WERI-Rb-1 (cell line): ENCODE results near the gene FAM149B1.
"Not testable (repeated sequence)": the region's sequence is repeated elsewhere in the genome, so short reads cannot be mapped to it uniquely, and the experiment has no call there.

Source experiments
- DNase-seq: peaks from one replicate; pipeline ENCODE4 v3.0.0-alpha.2; 2020
- H3K27ac ChIP-seq: fragments of 250-450 bp; sonication (Bioruptor Pico); 2 replicates; pipeline ENCODE4 v1.5.1; 2020; ENCODE audit warnings: mild to moderate bottlenecking, moderate library complexity
- H3K27me3 ChIP-seq: fragments of 250-450 bp; sonication (Bioruptor Pico); 2 replicates; pipeline ENCODE4 v1.5.1; 2021; ENCODE audit warnings: mild to moderate bottlenecking, low read depth, moderate library complexity; ENCODE audit not compliant: insufficient read depth, severe bottlenecking
- H3K36me3 ChIP-seq: fragments of 250-450 bp; sonication (Bioruptor Pico); 2 replicates; pipeline ENCODE4 v1.5.1; 2020; ENCODE audit warnings: mild to moderate bottlenecking, moderate library complexity
- H3K4me3 ChIP-seq: 2 replicates; pipeline ENCODE4 v1.5.1; 2011; ENCODE audit warnings: low read depth, mild to moderate bottlenecking, control low read depth, low read length
- H3K9me3 ChIP-seq: fragments of 250-450 bp; sonication (Bioruptor Pico); 2 replicates; pipeline ENCODE4 v1.5.1; 2021; ENCODE audit warnings: mild to moderate bottlenecking, moderate library complexity; ENCODE audit not compliant: severe bottlenecking
- CTCF ChIP-seq: IDR thresholded peaks from 2 replicates; pipeline ENCODE4 v1.5.1; 2011; ENCODE audit warnings: low read depth, mild to moderate bottlenecking, control low read depth, inconsistent platforms, low read length

The FAM149B1 gene

DNA sequence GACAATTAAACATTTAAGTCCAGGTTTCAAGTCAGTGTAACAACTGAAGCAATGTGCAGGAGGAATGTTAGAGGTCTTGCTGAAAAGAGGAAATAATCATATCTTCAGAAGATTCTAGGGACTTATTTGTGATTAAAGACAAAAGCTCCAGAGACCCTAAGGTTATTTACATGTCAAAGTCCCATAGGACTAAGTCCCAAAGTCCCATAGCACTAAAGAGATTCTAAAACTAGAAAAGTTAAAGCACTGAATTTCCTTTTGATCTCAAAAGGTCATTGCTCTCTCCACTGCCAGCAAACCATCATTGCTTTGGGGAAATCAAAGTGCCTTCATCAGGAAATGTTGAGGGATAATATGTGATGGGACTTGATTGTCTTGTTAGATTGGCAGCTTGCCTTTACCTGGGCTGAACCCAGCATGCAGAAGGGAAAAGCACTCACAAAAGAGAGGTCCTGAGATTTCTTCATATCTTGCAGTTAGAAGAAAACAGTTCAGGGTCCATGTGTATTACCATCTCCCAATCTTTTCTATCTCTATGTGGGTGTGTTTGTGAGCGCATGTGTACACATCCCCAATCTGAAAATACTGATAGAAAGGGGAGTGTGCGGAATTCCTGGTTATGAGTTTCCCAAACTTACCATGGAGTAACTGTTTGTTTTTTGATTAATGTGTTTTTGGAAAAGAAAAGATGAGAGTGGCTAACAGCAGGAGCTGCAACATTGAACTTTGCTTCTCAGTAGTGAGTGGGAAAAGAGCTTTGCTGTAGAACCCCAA is 35.8 kb upstream of the FAM149B1 start:
- TF ChIP-seq CTCF = no peak
- Histone ChIP-seq H3K27ac (no peak overlapping the region), H3K27me3 (no peaks in the 10 kb centered on the region), H3K4me3 (no peak overlapping the region), H3K36me3 (peaks cover 60% of the 10 kb centered on the region), H3K9me3 (no peaks in the 10 kb centered on the region)
- no peak for DNase-seq

DNA sequence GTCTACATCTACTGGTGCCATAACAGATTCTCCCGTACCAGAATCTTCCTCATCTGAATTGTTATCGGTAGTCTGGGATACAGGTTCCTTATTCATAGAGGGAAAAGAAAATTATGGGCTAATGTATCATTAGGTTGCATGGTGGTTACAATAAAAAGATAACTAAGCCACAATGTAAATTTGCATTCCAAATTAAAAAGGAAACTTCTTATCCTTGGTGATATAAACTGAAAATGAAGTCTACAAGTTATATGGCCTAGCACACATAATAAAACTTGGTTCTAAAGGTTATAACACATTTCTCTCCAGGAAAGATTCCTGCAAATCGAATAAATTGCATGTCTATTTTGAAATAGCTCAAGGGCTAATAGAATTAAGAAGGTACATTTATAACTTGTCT is 33.2 kb upstream of the FAM149B1 start:
- no peak for DNase-seq
- H3K4me3 ChIP-seq = no peak overlapping the region
- no peaks in the 10 kb centered on the region for H3K9me3 ChIP-seq
- TF ChIP-seq CTCF = no peak
- peaks cover 82% of the 10 kb centered on the region for H3K36me3 ChIP-seq
- H3K27ac ChIP-seq = no peak overlapping the region
- no peaks in the 10 kb centered on the region for H3K27me3 ChIP-seq

GRCh38 chr10:73136627-73137026 is 31.3 kb upstream of the FAM149B1 start:
- Histone ChIP-seq H3K9me3 (no peaks in the 10 kb centered on the region), H3K27ac (no peak overlapping the region), H3K4me3 (no peak overlapping the region), H3K36me3 (peaks cover 84% of the 10 kb centered on the region), H3K27me3 (no peaks in the 10 kb centered on the region)
- no peak for TF ChIP-seq CTCF
- DNase-seq = no peak

DNA sequence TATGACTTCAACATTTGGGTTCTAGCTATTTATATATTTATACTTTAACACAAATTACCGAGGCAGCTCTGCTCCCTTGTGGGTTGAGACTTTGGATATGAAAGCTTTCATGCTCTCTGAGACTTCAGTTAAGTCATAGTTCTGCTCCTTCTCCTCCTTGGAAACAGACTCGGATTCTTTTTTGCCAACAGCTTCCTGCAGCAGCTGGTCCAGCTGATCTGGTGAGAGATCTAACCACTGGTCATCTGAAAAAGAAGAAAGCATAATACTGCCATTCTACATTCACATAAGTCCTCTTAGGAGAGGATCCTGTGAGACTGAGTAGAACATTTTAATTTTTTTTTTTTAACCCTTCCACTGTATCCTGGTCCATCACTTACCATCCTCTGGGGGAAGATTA is 28.7 kb upstream of the FAM149B1 start:
- Histone ChIP-seq H3K4me3 (no peak overlapping the region), H3K27me3 (no peaks in the 10 kb centered on the region), H3K36me3 (peaks cover 84% of the 10 kb centered on the region), H3K9me3 (no peaks in the 10 kb centered on the region), H3K27ac (no peak overlapping the region)
- no peak for DNase-seq
- TF ChIP-seq CTCF = no peak

DNA sequence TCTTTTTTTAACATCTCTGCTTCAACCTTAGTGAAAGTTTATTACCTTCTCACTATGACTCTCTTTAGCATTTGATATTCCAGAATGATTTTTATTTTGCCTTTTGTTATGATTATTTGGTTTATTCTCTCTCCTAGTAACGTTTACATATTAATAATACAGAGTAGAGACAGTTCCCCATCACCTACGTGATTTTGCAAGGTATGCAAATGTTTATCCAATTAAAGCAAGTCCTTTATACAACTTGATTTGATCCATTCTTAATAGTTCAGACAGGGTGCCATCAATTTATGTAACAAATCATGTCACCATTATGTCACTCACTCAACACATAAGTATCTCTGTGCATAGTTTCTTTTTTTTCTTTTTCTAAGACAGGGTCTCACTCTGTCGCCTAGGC is 26.3 kb upstream of the FAM149B1 start:
- Histone ChIP-seq H3K9me3 (no peaks in the 10 kb centered on the region), H3K36me3 (peaks cover 73% of the 10 kb centered on the region), H3K27ac (no peak overlapping the region), H3K4me3 (no peak overlapping the region), H3K27me3 (no peaks in the 10 kb centered on the region)
- DNase-seq = no peak
- no peak for TF ChIP-seq CTCF

GRCh38 chr10:73150633-73151413 is 17.1 kb upstream of the FAM149B1 start:
- not testable (repeated sequence) for H3K9me3 ChIP-seq, DNase-seq, H3K4me3 ChIP-seq, H3K27ac ChIP-seq, H3K27me3 ChIP-seq
- H3K36me3 ChIP-seq = peaks cover 66% of the 10 kb centered on the region
